HG02840 (cell line): Measurements from ENCODE around the gene DCLK1.

Source experiments
- ATAC-seq: cut with Tn5 transposase; IDR thresholded peaks from one replicate; pipeline ENCODE4 v1.9.1; 2021; ENCODE audit warnings: mild to moderate bottlenecking, moderate library complexity, moderate number of reproducible peaks; ENCODE audit not compliant: unreplicated experiment, low FRiP score

Gene DCLK1

GRCh38 chr13:35881360-35881759, 249.8 kb downstream of the DCLK1 start:
- no peak for ATAC-seq

DNA sequence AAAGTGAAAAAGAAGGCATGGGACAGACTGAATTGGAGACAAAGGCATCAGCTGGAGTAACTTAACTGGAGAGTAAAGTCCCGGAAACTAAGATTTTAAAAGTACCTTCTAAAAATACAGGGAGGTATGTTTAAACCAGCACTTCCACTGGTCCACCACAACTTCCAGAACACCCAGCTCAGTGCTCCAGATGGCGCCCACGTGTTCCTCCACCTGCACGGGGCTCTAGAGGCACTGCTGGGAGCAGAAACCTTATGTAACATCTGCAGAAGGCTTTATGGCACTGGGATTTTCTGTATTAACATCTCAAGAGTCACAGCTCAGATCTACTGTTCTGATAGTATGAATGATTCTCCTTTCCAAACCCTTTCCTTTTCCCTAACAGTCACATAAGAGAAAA, 252.1 kb downstream of the DCLK1 start:
- no peak for ATAC-seq

- ATAC-seq: no peak
Observed at GRCh38 chr13:35876601-35877000, 254.6 kb downstream of the DCLK1 start.

DNA sequence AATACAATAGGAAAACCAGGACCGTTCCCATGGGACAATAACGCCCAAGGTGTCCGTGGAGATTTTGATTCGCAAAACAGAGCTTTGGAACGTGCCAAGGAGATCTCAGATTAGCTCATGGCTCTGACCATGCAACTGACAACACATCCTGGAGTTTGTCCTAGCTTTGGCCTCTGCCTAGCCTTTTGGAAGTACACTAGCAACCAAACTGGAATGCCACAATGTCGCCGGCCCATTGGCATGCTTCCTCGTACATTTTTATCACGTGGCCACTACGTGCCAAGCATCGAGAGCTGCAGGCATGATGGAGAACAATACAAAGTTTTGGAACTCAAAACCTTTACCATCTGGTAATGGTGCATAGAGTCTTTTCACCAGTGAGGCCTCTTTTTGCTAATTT, 256.5 kb downstream of the DCLK1 start:
- no peak for ATAC-seq

DNA sequence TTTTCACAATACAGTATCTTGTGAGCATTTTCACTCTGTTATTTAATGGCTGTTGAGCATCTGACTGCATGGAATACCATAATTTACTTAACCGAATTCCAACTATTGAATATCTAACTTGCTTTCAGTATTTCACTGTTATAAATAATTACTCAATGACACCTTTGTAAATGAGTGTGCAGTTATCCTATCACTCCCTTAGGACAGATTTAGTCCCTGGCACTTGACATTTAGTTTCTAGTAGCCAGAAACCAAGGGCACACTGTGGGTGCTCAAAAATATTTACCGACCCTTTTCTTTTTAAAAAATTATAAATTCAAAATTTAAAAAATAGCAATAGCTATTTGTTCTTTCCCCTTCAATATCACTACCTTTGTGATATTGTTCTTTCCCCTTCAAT, 258.8 kb downstream of the DCLK1 start:
- ATAC-seq: no peak

DNA sequence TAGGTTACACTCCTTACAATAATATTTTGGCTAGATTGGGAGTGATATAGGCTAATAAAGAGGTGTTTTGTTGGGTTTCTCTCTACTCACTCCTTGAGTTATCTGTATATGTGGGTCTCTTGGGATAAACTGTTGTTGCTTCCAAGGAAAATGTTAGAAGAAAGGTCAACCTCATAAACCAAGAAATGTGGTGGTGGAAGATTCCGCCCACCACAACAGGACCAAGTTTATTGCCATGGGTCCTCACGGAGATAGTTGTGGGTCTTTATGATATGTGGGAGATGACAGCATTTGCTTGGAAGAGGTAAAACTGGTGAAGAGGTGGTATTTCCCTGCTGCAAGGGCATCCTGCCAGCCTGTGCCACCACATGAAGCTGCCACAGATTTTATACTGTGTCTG, 259.6 kb downstream of the DCLK1 start:
- ATAC-seq: no peak

- ATAC-seq: no peak
Observed at GRCh38 chr13:35866801-35867200, 264.4 kb downstream of the DCLK1 start.

GRCh38 chr13:35865341-35866240, 265.6 kb downstream of the DCLK1 start:
- no peak for ATAC-seq

GRCh38 chr13:35860661-35861060, 270.5 kb downstream of the DCLK1 start:
- no peak for ATAC-seq

DNA sequence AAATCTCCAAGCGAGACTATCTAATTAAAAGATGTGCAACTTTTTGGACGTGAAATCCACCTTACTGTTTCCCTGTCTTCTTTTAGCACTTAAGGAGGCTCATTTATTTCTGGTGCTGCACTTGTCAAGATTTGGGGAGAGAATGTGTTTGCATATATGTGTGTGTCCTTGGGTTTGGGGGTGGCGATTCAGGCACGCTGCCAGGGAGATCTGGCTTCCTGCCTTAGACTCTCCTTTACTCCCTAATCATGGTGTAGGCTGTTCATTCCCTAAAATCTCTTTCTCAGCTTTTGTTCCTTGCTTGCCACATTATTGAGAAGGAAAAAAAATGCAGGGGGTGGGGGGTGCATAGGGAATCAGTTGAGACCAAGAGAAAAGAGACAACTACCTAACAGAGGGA, 271.2 kb downstream of the DCLK1 start:
- ATAC-seq: no peak

DNA sequence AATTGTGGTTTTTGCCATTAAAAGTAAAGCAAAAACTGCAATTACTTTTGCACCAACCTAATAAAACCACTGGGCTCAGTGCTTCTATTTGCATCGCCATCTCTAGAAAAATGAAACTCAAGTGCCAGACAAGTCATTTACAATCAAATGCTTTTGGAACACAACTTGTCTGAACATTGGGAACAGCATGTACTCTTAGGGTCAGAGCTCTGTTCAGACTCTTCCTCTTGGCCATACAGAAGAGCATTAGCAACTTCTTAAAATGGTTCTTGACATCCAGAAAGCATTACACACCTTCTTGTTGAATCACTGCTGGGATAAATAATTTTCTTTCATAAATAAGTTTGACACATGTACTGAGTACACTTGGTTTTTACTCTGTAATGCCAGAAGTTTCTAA, 272.5 kb downstream of the DCLK1 start:
- ATAC-seq: no peak

GRCh38 chr13:35857769-35858168, 273.4 kb downstream of the DCLK1 start:
- no peak for ATAC-seq

GRCh38 chr13:35856721-35857364, 274.3 kb downstream of the DCLK1 start:
- ATAC-seq: no peak

DNA sequence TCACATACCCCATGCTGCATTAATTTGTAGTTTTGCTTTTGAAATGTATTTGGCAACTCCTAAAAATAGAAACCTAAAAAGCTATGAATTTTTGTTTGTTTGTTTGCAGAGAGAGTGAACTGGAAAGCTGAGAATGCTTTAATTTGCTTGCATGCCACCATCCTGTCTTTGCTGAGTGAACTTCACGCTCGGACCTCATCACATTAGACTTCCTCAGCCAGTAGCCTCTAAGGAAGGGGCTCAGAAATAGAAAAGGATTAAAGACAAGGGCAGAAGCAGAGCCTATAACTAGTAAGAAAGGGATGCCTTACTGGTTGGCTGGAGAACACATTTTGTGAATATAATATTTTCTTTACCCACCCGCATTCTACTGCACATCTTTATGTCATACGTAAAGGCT, 275.1 kb downstream of the DCLK1 start:
- ATAC-seq: no peak

DNA sequence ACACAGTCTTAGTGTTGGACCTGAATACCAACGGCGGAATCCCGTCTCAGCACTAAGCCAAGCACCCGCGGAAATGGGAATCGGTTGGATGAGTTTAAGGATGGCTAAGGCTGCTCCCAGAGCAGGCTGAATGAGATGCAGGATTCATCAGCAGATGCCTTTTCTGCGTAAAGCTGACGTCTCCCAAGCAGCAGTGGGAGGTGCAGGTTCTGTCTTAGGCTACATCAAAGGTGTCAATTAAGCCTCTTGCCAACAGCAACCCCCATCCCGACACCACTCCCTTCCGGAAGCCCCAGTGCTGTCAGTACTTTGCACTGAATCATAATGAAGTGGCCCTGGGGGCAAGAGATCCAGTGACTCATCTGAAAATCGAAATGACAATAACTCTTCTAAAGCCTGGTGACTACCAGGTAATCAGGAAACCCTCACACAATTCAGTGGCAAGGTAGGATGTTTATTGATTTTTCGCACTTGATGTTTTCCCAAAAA, 275.6 kb downstream of the DCLK1 start:
- no peak for ATAC-seq

GRCh38 chr13:35854286-35854685, 276.9 kb downstream of the DCLK1 start:
- no peak for ATAC-seq

GRCh38 chr13:35851881-35852280, 279.3 kb downstream of the DCLK1 start:
- no peak for ATAC-seq

- no peak for ATAC-seq
Observed at GRCh38 chr13:35851356-35851755, 279.8 kb downstream of the DCLK1 start.

- no peak for ATAC-seq
Observed at GRCh38 chr13:35850569-35850968, 280.6 kb downstream of the DCLK1 start.

DNA sequence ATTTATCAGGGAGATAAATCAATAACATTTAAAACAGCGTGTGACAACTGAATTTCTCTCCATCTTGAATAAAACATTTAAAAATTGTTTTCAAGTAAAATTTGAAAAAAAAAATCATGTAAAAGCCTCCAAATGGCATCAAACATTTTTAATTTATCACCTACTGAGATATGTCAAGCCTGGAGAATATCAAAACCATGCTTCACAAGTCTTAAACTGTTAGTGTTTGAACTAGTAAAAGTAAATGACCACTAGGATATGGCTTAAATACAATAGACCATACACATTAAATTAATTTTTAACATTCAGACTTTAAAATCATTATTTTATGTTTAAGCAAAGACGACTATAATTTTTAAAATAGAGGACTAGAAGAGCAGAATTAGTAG, 281.9 kb downstream of the DCLK1 start:
- ATAC-seq: no peak

- no peak for ATAC-seq
Observed at GRCh38 chr13:35848336-35849255, 282.6 kb downstream of the DCLK1 start.
